ENCODE data around the gene CYB561A3. TPM values are rescaled to one million over a fixed set of nuclear protein-coding genes. Genes with fewer than 3 reads are reported as not detected.
A peak's percentile ranks its signal among the peaks of the same experiment; 100 is the strongest.

Gene CYB561A3
- total RNA-seq, 2 experiments from 2014 or later = 32.4 to 33.5 TPM

GRCh38 chr11:61325649-61326414 is 35.9 kb downstream of the CYB561A3 start:
- ChIA-PET POLR2A (interaction anchor here (0.9 to 6.2 kb wide), 4 partner anchors 10 to 92 kb away, joined by 3 to 26 read pairs (median 4); partner anchors contain the start of gene VWCE), CTCF (interaction anchor here (0.7 to 1.6 kb wide), 2 partner anchors 10 to 60 kb away, joined by 4 to 5 read pairs; no protein-coding TSS in a partner anchor)
- H3K9me3 Mint-ChIP-seq = no peaks in the 10 kb centered on the region
- no peak overlapping the region for H3K27ac Mint-ChIP-seq
- DNase-seq (no peak), ATAC-seq (no peak)
- no peaks in the 10 kb centered on the region for H3K27me3 Mint-ChIP-seq
- intact Hi-C loops (cut with micrococcal nuclease) = no loop called here
- peaks cover 29% of the 10 kb centered on the region for H3K4me1 Mint-ChIP-seq (ENCODE audit: low read depth)
- TF ChIP-seq, protein P1, sequence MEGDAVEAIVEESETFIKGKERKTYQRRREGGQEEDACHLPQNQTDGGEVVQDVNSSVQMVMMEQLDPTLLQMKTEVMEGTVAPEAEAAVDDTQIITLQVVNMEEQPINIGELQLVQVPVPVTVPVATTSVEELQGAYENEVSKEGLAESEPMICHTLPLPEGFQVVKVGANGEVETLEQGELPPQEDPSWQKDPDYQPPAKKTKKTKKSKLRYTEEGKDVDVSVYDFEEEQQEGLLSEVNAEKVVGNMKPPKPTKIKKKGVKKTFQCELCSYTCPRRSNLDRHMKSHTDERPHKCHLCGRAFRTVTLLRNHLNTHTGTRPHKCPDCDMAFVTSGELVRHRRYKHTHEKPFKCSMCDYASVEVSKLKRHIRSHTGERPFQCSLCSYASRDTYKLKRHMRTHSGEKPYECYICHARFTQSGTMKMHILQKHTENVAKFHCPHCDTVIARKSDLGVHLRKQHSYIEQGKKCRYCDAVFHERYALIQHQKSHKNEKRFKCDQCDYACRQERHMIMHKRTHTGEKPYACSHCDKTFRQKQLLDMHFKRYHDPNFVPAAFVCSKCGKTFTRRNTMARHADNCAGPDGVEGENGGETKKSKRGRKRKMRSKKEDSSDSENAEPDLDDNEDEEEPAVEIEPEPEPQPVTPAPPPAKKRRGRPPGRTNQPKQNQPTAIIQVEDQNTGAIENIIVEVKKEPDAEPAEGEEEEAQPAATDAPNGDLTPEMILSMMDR (IDR thresholded peaks at IDR 0.05) = no peak
- peaks cover 62% of the 10 kb centered on the region for H3K36me3 Mint-ChIP-seq (ENCODE audit: low read depth)
- H3K4me3 Mint-ChIP-seq = no peak overlapping the region

DNA sequence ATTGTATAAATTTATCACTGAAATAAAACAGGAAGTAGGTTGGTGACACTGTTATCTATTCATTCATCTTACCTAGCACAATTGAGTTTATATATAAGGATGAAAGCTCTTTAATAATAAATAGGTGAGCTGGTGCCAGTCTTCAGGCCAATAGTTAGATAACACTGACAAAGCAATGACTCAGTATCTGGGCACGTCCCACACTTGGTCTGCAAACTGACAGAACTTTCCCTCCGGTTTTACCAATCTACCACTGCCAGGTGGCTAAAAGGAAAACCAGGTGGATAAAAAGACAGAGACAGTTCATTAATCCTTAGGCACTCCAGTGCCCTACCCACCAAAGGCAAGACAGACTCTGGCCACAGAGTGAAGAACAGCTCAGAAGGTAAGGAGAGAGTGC is 46.4 kb downstream of the CYB561A3 start:
- Mint-ChIP-seq H3K27me3 (no peaks in the 10 kb centered on the region), H3K4me3 (no peak overlapping the region), H3K9me3 (no peaks in the 10 kb centered on the region), H3K27ac (no peak overlapping the region), H3K4me1 (ENCODE audit: low read depth) (no peaks in the 10 kb centered on the region), H3K36me3 (ENCODE audit: low read depth) (peaks cover 32% of the 10 kb centered on the region)
- DNase-seq (no peak), ATAC-seq (no peak)
- CTCF ChIA-PET = interaction anchor here (1.2 kb wide), 1 partner anchor 71 kb away, joined by 4 read pairs; no protein-coding TSS in a partner anchor
- intact Hi-C loops (cut with micrococcal nuclease) = no loop called here
- POLR2A ChIA-PET = interaction anchor here (0.6 to 1.7 kb wide), 2 partner anchors 11 to 445 kb away, joined by 3 to 4 read pairs; no protein-coding TSS in a partner anchor
- TF ChIP-seq, protein P1 (IDR thresholded peaks at IDR 0.05) = no peak

DNA sequence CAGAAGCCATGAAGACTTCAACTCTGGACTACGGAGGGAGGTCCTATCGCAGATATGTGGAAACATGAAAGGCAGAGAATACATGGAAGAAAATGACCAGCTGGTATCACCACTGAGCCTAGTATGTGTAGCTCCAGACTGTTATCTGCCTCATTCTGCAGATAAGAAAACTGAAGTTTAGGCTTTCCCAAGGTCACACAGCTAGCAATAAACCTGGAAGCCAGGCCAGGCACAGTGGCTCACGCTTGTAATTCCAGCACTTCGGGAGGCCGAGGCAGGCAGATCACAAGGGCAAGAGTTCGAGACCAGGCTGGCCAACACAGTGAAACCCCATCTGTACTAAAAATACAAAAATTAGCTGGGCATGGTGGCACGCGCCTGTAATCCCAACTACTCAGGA is 50.9 kb downstream of the CYB561A3 start:
- H3K9me3 Mint-ChIP-seq = no peaks in the 10 kb centered on the region
- H3K27me3 Mint-ChIP-seq = no peaks in the 10 kb centered on the region
- H3K36me3 Mint-ChIP-seq (ENCODE audit: low read depth) = peaks cover 29% of the 10 kb centered on the region
- no peak overlapping the region for H3K27ac Mint-ChIP-seq
- intact Hi-C loops (cut with micrococcal nuclease) = no loop called here
- TF ChIP-seq, protein P1 (IDR thresholded peaks at IDR 0.05) = no peak
- ATAC-seq (no peak), DNase-seq (no peak)
- no peaks in the 10 kb centered on the region for H3K4me1 Mint-ChIP-seq (ENCODE audit: low read depth)
- no peak overlapping the region for H3K4me3 Mint-ChIP-seq
- CTCF ChIA-PET = interaction anchor here (1.3 to 3.1 kb wide), 4 partner anchors 16 to 74 kb away, joined by 4 to 14 read pairs (median 10); partner anchors contain the start of gene VWCE
- POLR2A ChIA-PET = interaction anchor here (0.7 to 1.5 kb wide), 2 partner anchors 13 to 23 kb away, joined by 3 to 4 read pairs; partner anchors contain the start of genes DDB1 and TKFC

DNA sequence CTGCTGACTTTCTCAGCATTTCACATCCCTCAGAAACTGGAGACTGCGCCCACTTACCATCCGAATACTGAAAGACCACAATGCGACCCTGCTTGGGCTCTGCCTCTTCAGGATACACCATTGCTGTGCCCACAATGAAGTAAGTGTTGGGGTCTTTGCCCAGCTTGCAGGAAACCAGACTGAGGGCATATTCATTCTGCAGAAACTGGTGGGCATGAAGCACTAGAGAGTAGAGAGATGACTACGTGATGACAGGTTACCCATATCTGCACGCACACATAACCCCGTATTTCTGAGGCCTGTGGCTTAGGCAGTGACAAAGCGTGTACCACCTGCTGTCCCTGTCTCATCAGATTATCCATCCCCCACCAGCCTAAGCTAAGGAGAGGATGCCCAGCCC is 51.9 kb downstream of the CYB561A3 start:
- ChIA-PET POLR2A (interaction anchor here (1.6 to 3.0 kb wide), 3 partner anchors 10 to 20 kb away, joined by 4 to 24 read pairs (median 5); partner anchors contain the start of gene VWCE), CTCF (interaction anchor here (1.3 to 3.1 kb wide), 5 partner anchors 8 to 75 kb away, joined by 3 to 14 read pairs (median 9); no protein-coding TSS in a partner anchor)
- Mint-ChIP-seq H3K9me3 (no peaks in the 10 kb centered on the region), H3K36me3 (ENCODE audit: low read depth) (peaks cover 34% of the 10 kb centered on the region), H3K4me1 (ENCODE audit: low read depth) (no peaks in the 10 kb centered on the region), H3K27ac (peak overlapping the region; percentile 19), H3K4me3 (no peak overlapping the region), H3K27me3 (no peaks in the 10 kb centered on the region)
- ATAC-seq (peak; percentile 83), DNase-seq (peak; percentile 28)
- intact Hi-C loops (cut with micrococcal nuclease) = no loop called here
- TF ChIP-seq, protein P1 (IDR thresholded peaks at IDR 0.05) = no peak
